Measurements from ENCODE around the gene UGT1A8.
"Not testable (repeated sequence)": the region's sequence is repeated elsewhere in the genome, so short reads cannot be mapped to it uniquely, and the experiment has no call there.

DNA sequence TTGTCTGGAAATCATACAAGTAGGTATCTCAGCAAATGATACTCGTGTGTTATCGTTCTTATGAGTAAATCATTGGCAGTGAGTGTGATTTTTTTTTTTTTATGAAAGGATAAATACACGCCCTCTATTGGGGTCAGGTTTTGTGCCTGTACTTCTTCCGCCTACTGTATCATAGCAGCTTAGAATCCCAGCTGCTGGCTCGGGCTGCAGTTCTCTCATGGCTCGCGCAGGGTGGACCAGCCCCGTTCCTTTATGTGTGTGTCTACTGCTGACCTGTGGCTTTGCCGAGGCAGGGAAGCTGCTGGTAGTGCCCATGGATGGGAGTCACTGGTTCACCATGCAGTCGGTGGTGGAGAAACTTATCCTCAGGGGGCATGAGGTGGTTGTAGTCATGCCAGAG, 18.9 kb downstream of the UGT1A8 start, which contains the start of gene UGT1A10:
- TF ChIP-seq GATA2, GATA3 (IDR thresholded peaks at IDR 0.05; ENCODE audit: low read depth, low read length): not testable (repeated sequence)

Data from SH-SY5Y (cell line).